Aorta (tissue), 5 donors: Measurements from ENCODE around the gene SERBP1. TPM values are rescaled to one million over a fixed set of nuclear protein-coding genes. Genes with fewer than 3 reads are reported as not detected.

Source experiments
- ATAC-seq: fragments of 200-7000 bp; cut with Tn5 transposase; one replicate; pipeline ENCODE4 v1.9.1; 2022; ENCODE audit warnings: moderate library complexity; ENCODE audit not compliant: low FRiP score
- DNase-seq, 2 donors: peaks; one replicate each; pipeline ENCODE4 v3.0.0-alpha.2; 2020
- H3K27ac ChIP-seq, 2 donors: one replicate each; pipeline ENCODE4 v1.5.1; 2013; ENCODE audit warnings: low read length in 2 of 2, mild to moderate bottlenecking in 2 of 2, moderate library complexity in 2 of 2, control low read depth in 1 of 2, inconsistent platforms in 1 of 2, low read depth in 1 of 2
- H3K27me3 ChIP-seq, 2 donors: one replicate each; pipeline ENCODE4 v1.6.1; 2013; ENCODE audit warnings: control low read depth in 1 of 2, low read length in 1 of 2, mild to moderate bottlenecking in 1 of 2, moderate library complexity in 1 of 2; ENCODE audit not compliant: insufficient read depth in 2 of 2, control insufficient read depth in 1 of 2
- H3K36me3 ChIP-seq, 2 donors: one replicate each; pipeline ENCODE4 v1.6.1; 2013; ENCODE audit warnings: control low read depth in 1 of 2, low read length in 1 of 2, mild to moderate bottlenecking in 1 of 2; ENCODE audit not compliant: insufficient read depth in 2 of 2, control insufficient read depth in 1 of 2
- H3K4me1 ChIP-seq, 2 donors: one replicate each; pipeline ENCODE4 v1.6.1; 2013; ENCODE audit warnings: low read length in 2 of 2, control low read depth in 1 of 2, mild to moderate bottlenecking in 1 of 2, moderate library complexity in 1 of 2; ENCODE audit not compliant: insufficient read depth in 2 of 2, control insufficient read depth in 1 of 2
- H3K4me3 ChIP-seq, 2 donors: one replicate each; pipeline ENCODE4 v1.5.1; 2013; ENCODE audit warnings: low read length in 2 of 2, control low read depth in 1 of 2, mild to moderate bottlenecking in 1 of 2
- H3K9me3 ChIP-seq: one replicate; pipeline ENCODE4 v1.6.1; 2013; ENCODE audit warnings: mild to moderate bottlenecking, low read length; ENCODE audit not compliant: control insufficient read depth
- WGBS, 2 donors: extraction: QIAGEN DNeasy Blood & Tissue Kit; methylation state at CpG; one replicate each; pipeline ENCODE4 v1.1.7; 2013; 5-methylcytosine and 5-hydroxymethylcytosine counted together
- intact Hi-C, 2 donors: fragments of 100-400 bp; cut with DNase I; formaldehyde crosslinking; loops; one replicate each; pipeline versions ENCODE4 v1.14.2 to v1.15.0; 2022
- polyA plus RNA-seq, 2 donors: library from polyadenylated mRNA; stranded (reverse); fragments of 200-250 nt; gene quantifications; one replicate each; pipeline ENCODE4 v1.2.3, GENCODE V29; 2013
- total RNA-seq, 2 donors: library from RNA; stranded (reverse); fragmentation: NEBNext Ultra II Directional; extraction: Animal tissue kit (Norgen Biotek cat#: 25700); gene quantifications; one replicate each; pipeline ENCODE4 v1.2.1, GENCODE V29; 2021
- donor health status: healthy with polysubstance abuse.
- donor health status: Bipolar disorder and iron deficiency.
- donor health status: DM: no; HTN: no; CAD: no.
- donor health status: DM: no; HTN: no; CAD: no.
- donor health status: DM: yes; HTN: yes; CAD: no.

Gene SERBP1
- total and polyA plus RNA-seq, 4 donors, result 104 to 157 (median 148) TPM

GRCh38 chr1:67390041-67390887 is 39.9 kb downstream of the SERBP1 start:
- Histone ChIP-seq H3K4me3 (no peak overlapping the region), H3K27ac (no peak overlapping the region), H3K4me1 (no peaks in the 10 kb centered on the region), H3K27me3 (no peaks in the 10 kb centered on the region), H3K9me3 (no peaks in the 10 kb centered on the region), H3K36me3 (no peaks in the 10 kb centered on the region)
- DNase-seq (no peak), ATAC-seq (no peak)
- intact Hi-C loops, result no loop called here
- 82 to 85% methylated on average over 3 of the region's 3 CpGs for WGBS, 2 donors

DNA sequence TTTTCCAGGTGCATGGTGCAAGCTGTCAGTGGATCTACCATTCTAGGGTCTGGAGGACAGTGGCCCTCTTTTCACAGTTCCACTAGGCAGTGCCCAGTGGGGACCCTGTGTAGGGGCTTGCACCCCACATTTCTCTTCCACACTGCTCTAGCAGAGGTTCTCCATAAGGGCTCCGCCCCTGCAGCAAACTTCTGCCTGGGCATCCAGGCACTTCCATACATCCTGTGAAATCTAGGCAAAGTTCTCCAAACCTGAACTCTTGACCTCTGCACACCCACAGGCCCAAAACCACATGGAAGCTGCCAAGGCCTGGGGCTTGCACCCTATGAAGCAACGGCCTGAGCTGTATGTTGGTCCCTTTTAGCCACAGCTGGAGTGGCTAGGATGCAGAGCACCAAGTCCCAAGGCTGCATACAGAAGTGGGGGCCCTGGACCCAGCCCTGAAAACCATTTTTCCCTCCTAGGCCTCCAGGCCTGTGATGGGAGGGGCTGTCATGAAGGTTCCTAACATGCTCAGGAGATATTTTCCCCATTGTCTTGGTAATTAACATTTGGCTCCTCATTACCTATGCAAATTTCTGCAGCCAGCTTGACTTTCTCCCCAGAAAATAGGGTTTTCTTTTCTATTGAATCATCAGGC is 46.1 kb downstream of the SERBP1 start:
- intact Hi-C loops, result no loop called here
- no peaks in the 10 kb centered on the region for H3K4me1 ChIP-seq
- DNase-seq (no peak), ATAC-seq (no peak)
- H3K4me3 ChIP-seq, result no peak overlapping the region
- WGBS, 2 donors, result 81 to 90% methylated on average over 2 of the region's 2 CpGs
- H3K27ac ChIP-seq, result no peak overlapping the region
- H3K36me3 ChIP-seq, result no peaks in the 10 kb centered on the region
- no peaks in the 10 kb centered on the region for H3K27me3 ChIP-seq
- no peaks in the 10 kb centered on the region for H3K9me3 ChIP-seq

DNA sequence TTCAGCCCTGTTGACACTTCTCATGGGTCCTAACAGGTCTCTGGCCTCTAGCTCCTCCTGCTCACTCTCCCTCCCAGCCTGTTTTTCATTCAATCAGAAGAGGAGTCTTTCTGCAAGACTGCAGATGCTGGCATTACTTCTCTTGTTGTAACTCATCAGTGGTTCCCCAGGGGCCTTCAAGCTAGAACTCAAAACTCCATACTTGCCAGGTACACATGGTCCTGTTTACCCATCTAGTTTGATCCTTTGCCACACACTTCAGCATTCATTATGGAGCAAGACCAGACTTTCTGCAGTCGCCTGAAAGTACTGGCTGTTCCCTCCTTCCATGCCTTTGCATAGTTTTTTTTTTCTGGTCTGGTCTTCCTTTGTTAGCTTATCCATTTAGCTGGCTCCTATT is 47.9 kb downstream of the SERBP1 start:
- Histone ChIP-seq H3K36me3 (no peaks in the 10 kb centered on the region), H3K4me1 (no peaks in the 10 kb centered on the region), H3K27ac (no peak overlapping the region), H3K4me3 (no peak overlapping the region), H3K9me3 (no peaks in the 10 kb centered on the region), H3K27me3 (no peaks in the 10 kb centered on the region)
- WGBS, 2 donors, result 36 to 54% methylated on average over 1 of the region's 1 CpG
- no peak for ATAC-seq
- intact Hi-C loops, result no loop called here
- no peak for DNase-seq

- Histone ChIP-seq H3K27ac (no peak overlapping the region), H3K36me3 (no peaks in the 10 kb centered on the region), H3K4me3 (no peak overlapping the region), H3K4me1 (no peaks in the 10 kb centered on the region), H3K27me3 (no peaks in the 10 kb centered on the region), H3K9me3 (no peaks in the 10 kb centered on the region)
- DNase-seq, result no peak
- no peak for ATAC-seq
- intact Hi-C loops, result no loop called here
- WGBS, 2 donors, result 81 to 83% methylated on average over 4 of the region's 4 CpGs
These were observed 49.0 kb downstream of the SERBP1 start for GRCh38 chr1:67381154-67381553.

- Histone ChIP-seq H3K9me3 (no peaks in the 10 kb centered on the region), H3K36me3 (no peaks in the 10 kb centered on the region), H3K27ac (no peak overlapping the region), H3K27me3 (no peaks in the 10 kb centered on the region), H3K4me1 (no peaks in the 10 kb centered on the region), H3K4me3 (no peak overlapping the region)
- DNase-seq (no peak), ATAC-seq (no peak)
- intact Hi-C loops, result no loop called here
- 91 to 93% methylated on average over 1 of the region's 1 CpG for WGBS, 2 donors
These were observed 52.9 kb downstream of the SERBP1 start for GRCh38 chr1:67377253-67377652.

- DNase-seq, result no peak
- intact Hi-C loops, result no loop called here
These were observed 53.8 kb downstream of the SERBP1 start for GRCh38 chr1:67376381-67376780.

GRCh38 chr1:67372898-67373297 is 57.3 kb downstream of the SERBP1 start:
- Histone ChIP-seq H3K4me1 (no peaks in the 10 kb centered on the region), H3K9me3 (no peaks in the 10 kb centered on the region), H3K27me3 (no peaks in the 10 kb centered on the region), H3K36me3 (no peaks in the 10 kb centered on the region), H3K27ac (no peak overlapping the region), H3K4me3 (no peak overlapping the region)
- ATAC-seq, result no peak
- intact Hi-C loops, result no loop called here
- no peak for DNase-seq

More at GRCh38 chr1:67376381-67376780, 53.8 kb downstream of the SERBP1 start:
- H3K9me3 ChIP-seq, result no peaks in the 10 kb centered on the region
- H3K27me3 ChIP-seq, result no peaks in the 10 kb centered on the region
- H3K4me1 ChIP-seq, result no peaks in the 10 kb centered on the region
- H3K4me3 ChIP-seq, result no peak overlapping the region
- WGBS, 2 donors, result 54 to 60% methylated on average over 3 of the region's 3 CpGs
- H3K27ac ChIP-seq, result no peak overlapping the region
- ATAC-seq, result no peak
- no peaks in the 10 kb centered on the region for H3K36me3 ChIP-seq

- no peaks in the 10 kb centered on the region for H3K4me1 ChIP-seq
- DNase-seq (no peak), ATAC-seq (no peak)
- no peaks in the 10 kb centered on the region for H3K27me3 ChIP-seq
- 69 to 70% methylated on average over 3 of the region's 3 CpGs for WGBS, 2 donors
- H3K36me3 ChIP-seq, result no peaks in the 10 kb centered on the region
- intact Hi-C loops, result no loop called here
- no peak overlapping the region for H3K27ac ChIP-seq
- no peak overlapping the region for H3K4me3 ChIP-seq
- H3K9me3 ChIP-seq, result no peaks in the 10 kb centered on the region
These were observed 58.1 kb downstream of the SERBP1 start for GRCh38 chr1:67372136-67372535.

DNA sequence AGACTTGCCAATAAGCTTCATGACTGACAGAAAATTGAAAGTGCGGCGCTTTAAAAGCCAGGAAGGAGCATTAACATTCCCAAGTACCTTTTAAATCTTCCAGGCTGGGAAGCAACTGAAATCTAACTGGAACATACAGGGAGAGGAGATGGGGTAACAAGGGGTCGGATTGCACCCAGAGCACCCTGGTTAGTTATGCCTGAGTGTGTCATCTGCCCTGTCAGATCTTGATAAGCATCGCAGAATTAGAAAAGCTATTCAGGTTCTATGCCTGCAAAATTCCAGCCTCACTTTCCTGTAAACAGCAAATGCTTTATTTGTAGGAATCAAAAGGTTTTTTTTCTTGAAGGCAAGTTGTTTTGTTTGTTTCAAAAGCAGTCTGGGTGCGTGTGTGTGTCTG is 58.5 kb downstream of the SERBP1 start:
- ATAC-seq (no peak), DNase-seq (no peak)
- Histone ChIP-seq H3K4me3 (no peak overlapping the region), H3K4me1 (no peaks in the 10 kb centered on the region), H3K9me3 (no peaks in the 10 kb centered on the region), H3K36me3 (no peaks in the 10 kb centered on the region), H3K27me3 (no peaks in the 10 kb centered on the region), H3K27ac (no peak overlapping the region)
- 82% methylated on average over 5 of the region's 5 CpGs for WGBS, 2 donors
- intact Hi-C loops, result no loop called here
